GM21576 (cell line): ENCODE measurements around the gene ELL.

Source experiments
- ATAC-seq: cut with Tn5 transposase; IDR thresholded peaks from one replicate; pipeline ENCODE4 v1.9.1; 2021; ENCODE audit warnings: mild to moderate bottlenecking, moderate library complexity; ENCODE audit not compliant: unreplicated experiment

Gene ELL

DNA sequence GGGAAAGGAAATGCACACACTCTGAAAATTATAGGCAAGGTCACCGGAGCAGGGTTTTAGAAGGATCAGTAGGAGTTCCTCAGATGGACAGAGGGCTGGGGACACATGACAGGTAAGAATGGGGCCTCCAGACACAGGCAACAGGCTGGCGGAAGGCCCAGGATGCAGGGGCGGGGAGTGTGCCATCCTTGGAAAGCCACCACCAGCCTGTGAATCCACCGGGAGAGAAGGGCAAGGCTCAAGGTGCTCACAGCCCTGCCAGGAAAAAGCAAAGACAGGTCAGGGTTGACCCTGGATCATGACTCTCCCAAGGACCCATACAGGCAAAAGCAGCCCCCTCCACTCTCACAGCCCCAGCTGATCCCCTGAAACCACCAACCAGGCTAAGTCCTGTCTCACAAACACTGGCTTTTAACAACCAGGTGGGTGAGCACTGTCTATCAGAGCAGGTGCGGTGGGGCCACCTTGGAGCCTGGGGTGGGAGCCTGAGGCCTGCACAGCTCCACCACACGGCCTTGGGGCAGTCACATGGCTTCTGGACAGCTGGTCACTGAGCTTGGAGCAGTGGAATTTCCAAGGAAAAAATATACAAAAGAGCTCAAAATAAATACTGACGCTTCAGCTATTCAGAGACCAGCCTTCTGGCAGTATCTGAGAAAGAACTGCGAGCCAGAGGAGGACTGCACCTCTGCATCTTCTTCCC, 48.7 kb downstream of the ELL start:
- no peak for ATAC-seq

DNA sequence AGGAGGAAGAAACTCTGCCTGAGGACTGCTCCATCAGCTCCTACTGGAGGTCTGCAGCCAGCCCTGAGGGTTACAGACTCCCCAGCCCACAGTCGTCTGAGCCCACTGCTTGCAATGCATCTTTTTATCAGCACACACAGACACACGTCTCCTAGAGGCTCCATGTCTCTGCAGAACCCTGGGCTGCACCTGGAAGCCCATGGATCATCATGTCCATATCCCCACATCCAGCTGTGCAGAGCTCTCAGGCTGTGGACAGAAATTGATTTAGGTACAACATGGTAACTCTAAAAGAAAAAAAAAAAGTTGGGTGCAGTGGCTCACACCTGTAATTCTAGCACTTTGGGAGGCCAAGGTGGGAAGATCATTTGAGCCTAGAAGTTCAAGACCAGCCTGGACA, 51.1 kb downstream of the ELL start:
- ATAC-seq, result no peak

DNA sequence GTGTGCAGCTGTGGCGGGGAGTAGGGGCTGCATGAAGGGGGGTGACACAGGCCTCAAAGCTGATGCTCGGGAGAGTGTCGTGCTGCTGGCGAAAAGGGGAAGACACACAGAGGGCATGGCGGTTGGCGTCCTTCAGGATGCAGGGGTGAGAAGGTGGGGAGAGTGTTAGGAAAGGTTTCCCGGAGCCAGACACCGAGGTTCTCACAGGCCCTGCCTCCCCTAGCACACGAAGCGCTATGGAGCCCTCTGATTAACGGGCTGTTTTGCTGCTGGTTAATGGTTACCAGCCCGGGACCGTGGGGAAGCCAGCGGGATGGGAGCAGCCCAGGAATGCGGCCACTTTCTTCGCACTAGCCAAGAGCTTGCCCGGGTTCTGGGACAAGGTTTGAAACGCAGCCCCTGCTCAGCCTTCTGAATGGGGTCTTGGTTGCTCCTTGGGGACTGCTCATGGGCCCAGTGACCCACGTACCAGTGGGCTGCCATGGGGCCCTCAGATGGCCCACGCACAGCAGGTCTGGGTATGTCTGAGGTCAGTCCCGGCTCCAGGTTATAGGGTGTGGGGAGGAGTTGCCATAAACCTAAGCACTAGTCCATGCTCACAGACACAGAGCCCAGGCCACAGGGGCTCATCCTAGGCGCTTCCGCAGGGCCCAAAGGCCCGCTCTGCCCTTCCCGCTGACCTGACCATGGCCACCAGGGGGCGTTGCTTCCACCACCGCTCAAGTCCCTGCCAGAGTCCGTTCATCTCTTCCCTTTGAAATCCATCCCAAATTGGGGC, 52.6 kb downstream of the ELL start:
- ATAC-seq, result no peak

DNA sequence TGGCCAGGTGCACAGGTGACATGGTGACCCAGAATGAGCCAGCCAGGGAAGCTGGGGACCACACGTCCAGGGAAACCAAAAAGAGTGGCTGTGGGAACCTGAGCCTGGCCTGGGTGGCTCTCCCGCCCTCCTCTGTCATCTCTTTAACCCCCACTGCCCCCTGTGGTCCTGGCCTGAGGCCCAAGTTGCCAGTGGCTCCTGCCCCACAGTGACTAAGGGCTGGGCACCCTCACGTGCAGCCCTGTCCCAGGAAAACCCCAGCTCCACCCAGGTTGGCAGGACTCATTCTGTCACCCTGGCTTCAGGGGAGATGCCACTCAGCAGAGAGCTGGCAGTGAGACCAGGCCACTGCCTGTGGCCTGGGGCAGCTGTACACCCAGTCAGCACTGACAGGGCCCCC, 53.4 kb downstream of the ELL start:
- no peak for ATAC-seq

DNA sequence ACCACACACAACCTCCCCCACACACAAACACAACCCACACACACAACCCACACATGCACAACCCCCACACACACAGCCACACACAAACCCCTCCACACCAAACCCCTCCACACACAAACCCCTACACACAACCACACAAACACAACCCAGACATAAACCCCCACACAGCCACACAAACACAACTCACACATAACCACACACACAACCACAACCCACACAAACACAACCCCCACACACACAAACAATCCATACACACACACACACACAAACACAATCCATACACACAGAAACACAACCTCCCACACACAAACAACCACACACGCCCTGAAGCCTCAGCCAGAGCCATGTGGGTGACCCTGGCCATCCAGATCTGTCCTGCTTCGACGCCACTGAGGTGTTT, 53.9 kb downstream of the ELL start:
- no peak for ATAC-seq

DNA sequence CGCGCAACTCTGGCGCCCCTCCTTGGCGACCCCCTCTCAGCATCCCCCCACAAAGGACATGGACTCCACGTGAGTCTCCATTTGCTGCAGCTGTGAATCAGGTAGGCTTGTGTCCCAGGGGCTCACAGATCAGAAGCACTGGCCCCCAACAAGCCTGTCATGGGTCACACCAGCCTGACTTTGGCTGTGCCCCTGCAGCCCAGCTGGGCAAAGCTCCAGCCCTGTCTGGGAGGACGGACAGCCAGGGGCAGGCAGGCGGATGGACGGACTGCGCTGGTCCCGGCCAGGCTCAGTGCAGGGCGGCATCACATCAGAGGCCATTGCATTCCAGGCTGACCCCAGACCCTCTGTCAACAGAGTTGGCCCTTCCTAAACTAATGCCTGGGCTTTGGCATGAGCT, 55.5 kb downstream of the ELL start:
- ATAC-seq, result no peak

DNA sequence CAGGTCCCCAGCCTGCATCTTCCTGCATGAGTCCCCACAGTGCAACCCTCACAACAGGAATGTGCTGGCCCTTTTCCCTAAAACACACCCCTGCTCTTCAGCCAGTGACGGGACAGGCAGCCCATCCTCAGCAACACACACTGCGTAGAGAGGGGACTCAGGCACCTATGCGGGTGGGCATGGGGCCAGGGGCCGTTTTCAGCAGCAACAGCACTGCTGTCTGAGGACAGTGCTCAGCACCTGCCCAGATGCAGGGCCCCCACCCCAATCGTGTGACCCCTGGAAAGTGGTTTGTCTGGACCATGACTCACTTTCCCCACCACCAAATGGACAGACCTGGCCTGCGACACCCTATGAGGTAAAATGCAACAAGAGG, 55.9 kb downstream of the ELL start:
- no peak for ATAC-seq

DNA sequence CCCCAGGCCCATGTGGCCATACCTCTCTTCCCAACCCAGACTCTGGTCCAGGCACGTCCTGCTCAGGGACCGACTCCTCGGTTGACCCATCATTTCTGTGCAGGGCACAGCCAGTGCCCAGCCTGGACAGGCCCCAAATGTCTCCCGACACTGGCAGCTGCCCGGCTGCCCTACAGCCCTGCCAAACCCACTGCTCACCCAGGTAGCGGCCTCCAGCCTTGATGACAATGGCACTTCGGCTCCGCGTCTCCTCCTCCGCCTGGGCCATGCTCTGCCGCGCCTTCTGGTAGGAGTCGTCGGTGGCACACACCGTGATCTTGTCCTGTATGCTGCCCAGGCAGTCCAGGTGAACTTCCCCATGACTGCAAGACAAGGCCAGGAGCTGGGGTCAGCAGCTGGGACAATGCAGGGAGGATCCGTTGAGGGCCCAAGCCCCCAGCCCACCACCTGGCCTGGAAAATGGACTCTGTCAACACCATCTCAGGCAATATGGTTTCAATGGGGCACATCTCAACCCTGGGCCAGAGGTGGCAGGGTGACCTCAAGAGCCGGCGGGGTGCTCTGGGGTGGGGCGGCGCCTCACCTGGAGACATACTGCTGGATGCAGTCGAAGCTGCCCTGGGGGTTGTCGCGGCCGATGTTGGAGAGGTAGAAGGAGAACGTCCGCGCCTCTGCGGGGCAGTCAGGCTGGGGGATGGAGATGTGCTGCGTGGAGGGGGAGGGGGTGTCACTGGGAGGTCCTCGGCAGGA, 56.5 kb downstream of the ELL start:
- ATAC-seq, result no peak

DNA sequence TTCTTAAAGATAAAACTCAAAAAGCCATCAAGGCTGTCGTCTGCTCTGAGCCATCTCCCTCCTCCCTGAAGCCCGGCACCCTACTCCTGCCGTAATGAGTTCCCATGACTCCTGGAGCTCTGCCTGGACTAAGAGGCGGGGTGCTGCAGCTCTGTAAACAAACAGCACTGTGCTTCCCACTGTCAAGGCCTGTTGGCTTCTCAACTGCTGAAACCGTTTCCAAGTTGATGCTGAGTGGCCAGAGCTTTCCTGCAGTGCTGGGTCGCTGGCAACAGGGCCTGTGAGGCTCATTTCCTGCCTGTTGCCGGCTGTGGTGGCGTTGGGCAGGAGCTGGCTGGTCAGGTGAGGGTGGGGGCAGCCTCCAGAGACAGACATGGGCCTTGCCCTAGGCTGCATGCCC, 57.2 kb downstream of the ELL start:
- ATAC-seq, result no peak

DNA sequence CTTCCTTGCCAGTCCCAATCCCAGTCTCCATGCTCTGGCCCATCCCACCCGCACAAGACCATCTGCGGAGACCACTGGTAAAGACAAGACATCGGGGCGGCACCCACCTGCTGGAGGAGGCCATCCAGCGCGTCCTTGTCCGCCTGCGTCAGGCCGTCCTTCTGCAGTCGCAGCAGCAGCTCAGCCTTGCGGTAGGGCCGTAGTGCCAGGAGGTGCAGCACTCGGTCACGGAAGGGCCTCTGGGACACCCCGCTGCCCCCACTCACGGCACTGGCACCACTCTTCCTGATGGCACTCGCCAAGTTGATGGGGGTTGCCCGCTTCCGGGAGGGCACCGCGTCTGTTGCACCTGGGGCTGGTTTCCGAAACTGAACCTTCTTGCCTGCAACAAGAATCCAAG, 60.4 kb downstream of the ELL start:
- ATAC-seq, result no peak

DNA sequence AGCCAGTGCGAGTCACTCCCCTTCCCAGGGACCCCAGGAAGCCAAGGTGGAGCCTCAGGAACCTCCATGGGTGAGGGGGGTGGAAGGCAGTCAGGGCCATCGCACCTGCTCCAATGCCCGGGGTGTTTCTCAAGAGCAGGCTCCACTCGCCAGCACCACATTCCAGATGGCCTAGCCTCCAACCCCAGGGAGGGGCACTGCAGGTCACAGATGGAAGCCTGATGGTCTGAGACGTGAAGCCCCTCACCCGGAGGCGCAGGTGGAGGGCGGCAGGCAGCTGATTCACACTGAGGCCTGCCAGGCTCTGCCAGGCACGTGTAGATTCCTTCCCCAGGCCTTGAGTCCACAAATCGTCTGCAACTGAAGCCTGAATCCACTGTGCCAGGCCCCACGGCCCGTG, 61.0 kb downstream of the ELL start:
- no peak for ATAC-seq

DNA sequence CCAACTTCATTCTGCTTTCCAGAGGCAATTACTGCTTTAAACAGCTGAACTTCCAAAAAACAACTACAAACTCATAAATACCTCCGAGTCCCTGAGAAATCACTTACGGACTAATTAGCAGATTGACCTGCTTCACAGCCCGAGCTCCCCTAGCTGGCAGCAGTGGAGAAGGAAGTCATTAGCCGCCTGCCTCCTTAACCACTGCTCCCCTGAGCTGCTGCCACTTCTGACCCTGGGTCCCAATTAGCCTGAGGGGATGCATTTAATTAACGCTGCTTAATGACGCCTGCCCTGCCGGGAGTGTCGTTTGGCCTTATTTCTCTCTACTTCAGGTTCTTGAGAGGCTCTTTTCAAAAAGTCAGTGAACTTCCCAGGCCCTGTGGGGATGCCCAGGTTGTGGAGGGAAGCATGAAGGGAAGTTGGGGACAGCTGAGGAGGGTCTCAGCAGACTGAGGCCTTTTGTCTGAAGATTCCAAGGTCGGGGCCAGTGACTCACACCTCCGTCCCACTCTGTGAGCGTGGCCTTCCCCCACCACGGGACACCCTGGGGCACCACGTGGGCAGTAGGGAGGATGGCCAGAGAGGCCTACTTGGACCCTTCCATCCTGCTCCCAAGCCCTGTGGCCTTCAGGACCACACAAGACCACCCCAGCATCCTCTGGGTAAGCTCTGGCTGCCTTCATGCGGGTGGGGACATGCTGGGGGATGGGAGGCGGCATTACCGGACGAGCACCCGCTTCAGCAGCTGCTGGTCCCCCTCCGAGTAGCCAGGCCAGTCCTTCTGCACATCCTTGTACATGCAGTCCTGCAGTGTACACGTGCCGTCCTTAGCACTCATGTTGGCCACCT, 64.2 kb downstream of the ELL start:
- ATAC-seq, result no peak

DNA sequence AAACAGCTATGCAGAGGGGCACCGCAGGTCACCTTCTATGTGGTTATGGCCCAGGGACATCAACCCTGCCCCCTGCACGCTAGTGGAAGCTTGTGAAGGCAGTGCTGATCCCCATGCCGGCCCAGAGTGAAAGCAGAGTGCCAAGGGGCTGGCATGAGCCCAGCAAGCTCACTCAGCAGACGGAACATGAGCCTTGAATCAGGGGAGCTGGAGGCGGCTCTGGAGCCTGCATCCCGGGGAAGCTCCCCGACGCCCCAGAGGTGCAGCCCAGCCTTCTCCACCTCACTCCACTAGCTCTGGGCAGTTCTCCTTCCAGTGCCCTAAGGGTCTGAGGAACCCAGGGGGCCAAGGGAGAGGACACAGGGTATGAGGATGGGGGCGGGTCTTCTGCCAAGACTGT, 64.9 kb downstream of the ELL start:
- ATAC-seq, result no peak

DNA sequence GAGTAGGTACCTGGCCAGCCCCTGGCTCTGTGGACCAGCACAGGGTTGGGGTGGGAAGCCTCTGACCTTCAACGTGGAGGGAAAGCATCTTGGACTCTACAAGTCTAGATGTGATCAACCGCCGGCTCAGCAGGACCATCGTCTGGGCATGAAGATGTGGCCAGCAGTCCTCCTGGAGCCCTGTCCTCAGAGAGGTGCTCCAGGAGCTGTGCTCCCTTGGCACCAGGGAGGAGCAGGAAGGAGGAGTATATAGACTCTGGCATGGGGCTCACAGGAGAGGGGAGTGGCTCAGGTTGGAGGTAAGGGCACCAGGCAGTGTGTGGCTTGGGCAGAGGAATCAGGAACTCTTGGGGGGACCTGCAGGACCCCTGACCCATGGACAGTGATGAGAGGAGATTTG, 65.6 kb downstream of the ELL start:
- ATAC-seq, result no peak

DNA sequence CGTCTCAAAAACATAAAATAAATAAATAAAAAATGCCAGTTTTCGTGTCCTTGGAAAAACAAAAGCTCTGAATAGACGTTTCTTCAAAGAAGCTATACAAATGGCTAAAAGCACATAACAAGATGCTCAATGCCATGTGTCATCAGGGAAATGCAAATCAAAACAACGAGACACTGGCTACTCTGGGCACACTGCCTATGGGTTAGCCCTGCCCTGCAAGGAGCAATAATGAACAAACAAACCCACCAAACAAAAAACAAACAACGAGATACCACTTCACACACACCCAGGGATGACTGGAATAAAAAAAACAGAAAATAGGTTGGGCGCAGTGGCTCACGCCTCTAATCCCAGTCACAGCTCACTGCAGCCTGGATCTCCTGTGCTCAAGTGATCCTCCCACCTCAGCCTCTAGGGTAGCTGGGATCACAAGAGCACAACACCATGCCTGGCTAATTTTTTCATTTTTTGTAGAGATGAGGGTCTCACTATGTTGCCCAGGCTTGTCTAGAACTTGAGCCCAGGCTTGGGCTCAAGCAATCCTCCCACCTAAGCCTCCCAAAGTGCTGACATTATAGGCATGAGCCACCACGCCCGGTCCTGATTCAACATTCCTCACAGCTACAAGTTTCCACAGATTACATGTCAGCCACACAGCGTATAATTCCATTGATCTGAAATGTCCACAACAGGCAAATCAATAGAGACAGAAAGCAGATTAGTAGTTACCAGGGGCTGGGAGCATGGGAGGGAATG, 68.4 kb downstream of the ELL start:
- no peak for ATAC-seq

DNA sequence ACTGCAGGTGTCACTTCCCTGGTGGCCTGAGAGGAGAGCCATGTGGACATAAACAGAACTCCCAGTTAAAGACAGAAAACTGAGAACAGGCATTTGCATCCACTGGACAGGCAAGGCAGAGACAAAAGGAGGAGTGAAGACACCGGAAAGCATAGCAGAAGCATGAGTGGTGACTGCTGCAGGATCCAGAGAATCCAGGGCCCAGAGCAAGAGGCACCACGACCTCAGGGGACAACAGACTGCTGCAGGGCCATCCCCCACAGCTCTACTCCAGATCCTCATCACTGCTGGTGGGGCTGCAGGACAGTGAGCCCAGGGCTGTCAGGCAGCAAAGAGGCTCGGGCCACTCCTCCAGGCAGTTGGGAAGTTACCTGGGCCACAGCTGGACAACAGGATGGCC, 69.5 kb downstream of the ELL start:
- ATAC-seq, result no peak

DNA sequence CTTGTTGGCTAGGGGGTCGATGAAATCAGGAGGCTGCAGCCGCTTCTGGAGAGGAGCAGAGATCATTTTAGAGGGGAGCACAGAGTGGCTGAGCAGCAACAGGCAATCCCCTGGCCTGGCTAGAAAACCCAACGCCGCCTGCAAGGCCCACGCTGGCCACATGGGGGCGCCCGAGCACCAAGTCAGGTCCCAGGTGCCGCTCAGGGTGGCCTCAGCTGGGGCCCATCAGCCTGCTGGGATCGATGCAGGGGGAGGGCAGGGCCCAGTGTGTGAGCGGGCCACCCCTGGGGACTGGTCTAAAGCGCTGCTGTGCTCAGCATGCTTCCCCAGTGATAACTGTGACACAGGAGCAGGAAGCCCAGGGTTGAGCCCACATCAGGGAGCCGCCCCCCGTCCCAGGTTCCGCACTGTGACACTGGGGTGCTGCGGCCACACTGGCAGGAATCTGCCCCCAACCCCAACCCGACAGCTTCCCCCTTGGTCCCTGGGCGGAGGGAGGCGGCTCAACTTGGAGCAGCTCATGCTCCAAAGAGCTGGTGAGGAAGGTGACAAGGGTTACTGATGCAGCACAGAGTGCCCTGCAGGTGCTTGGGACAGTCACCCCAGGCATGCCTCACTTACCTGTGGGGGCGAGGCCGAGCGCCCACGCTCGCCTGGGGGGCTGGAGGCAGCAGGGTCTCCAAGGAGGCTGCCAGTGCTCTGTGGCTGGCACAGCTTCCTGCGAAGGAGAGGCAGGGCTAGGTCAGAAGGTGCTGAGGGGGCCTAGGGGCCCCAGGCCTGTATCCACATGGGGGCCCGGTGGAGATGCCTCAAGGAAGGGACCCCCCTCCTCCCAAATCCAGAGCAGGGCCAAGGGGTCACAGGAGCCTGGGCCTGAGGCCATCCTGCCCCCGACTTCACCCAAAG, 70.7 kb downstream of the ELL start:
- ATAC-seq, result no peak

DNA sequence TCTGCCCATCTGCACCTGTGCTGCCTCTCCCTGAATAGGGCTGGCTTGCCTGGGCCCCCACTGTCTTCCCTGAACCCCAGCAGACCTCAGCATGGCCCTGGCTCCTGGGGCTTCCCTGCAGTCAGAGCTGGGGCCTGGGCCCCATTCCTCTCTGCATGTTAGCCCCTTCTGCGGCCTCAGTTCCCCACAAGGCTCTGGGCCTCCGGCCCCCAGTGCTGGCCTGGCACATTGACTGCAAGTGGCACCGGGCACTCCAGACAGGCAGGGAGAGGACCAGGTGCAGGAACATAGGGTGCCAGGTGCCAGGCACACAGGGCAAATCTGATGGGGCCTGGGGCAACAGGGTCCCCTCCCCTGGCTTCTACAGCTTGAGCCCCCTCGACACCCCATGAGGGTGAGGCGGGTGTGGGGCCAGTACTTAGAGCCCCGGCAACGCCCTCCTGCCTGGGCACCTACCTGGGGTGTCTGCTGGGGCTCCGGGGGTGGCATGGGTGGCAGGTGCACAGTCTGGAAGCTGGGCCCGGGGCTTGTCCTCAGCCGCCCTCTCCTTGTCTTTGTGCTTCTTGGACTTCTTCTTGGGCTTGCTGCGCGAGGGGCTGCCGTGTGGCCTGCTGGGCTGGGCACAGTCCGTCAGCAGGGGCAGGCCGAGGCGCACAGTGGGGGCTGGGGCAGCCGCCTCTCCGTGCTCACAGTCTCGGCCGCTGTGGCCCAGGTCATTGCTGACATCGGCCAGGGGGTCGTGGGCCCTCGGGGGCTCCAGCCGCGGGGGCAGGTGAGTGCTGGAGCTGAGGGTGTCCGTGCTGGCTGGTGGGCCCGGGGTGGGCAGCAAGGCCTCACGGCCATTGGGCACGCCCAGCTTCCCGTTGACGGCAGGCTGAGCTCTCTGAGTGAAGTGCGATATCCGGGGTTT, 71.6 kb downstream of the ELL start:
- no peak for ATAC-seq
